Stimulated activated CD8-positive, alpha-beta memory T cell treated with anti-CD3 and anti-CD28 coated beads, Interleukin-12 subunit alpha, Interleukin-12 subunit beta, amount 100 ng/mL, for 1 hour (primary cell): Measurements from ENCODE around the gene FEM1A.
A peak's percentile ranks its signal among the peaks of the same experiment; 100 is the strongest.
"Not testable (repeated sequence)": the region's sequence is repeated elsewhere in the genome, so short reads cannot be mapped to it uniquely, and the experiment has no call there.

ENCODE experiments used
- DNase-seq: peaks from one replicate; pipeline ENCODE4 v3.0.0-alpha.2; 2020; ENCODE audit warnings: low read depth

FEM1A gene, protein sequence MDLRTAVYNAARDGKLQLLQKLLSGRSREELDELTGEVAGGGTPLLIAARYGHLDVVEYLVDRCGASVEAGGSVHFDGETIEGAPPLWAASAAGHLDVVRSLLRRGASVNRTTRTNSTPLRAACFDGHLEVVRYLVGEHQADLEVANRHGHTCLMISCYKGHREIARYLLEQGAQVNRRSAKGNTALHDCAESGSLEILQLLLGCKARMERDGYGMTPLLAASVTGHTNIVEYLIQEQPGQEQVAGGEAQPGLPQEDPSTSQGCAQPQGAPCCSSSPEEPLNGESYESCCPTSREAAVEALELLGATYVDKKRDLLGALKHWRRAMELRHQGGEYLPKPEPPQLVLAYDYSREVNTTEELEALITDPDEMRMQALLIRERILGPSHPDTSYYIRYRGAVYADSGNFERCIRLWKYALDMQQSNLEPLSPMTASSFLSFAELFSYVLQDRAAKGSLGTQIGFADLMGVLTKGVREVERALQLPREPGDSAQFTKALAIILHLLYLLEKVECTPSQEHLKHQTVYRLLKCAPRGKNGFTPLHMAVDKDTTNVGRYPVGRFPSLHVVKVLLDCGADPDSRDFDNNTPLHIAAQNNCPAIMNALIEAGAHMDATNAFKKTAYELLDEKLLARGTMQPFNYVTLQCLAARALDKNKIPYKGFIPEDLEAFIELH

DNA sequence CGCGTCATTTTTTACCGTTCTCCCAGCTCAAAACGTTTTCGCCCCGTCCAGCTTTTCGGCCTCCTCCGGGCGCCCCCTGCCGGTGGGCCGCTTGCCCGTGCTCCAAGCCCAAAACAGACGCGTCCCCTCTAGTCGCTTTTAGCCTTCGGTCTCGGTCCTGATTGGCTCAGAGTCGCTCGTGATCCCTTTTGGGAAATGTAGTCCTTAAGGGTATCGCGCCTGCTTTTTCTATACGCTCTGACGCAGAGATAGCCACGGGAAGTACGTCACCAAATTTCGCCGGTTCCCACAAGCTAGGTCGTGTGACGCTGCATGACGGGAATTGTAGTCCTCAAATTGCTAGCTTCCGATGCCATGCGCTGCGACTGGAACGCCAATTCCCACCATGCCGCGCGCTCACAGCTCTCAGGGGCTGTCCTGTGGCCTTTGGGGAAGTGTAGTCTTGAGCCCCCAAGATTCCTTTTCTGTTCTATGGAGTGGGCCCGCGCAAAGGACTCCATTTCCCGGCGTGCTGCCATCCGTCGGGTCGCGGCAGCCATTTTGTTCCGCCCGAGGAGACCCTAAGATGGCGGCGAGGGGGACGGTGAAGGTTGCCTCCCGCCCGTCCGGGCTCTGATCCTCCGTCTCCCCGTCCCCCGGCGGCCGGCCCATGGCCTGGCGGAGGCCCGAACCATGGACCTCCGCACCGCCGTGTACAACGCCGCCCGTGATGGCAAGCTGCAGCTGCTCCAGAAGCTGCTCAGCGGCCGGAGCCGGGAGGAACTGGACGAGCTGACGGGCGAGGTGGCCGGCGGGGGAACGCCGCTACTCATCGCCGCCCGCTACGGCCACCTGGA is at the start of gene FEM1A:
Gene FEM1A, plus strand, starts transcription at position 552 of the 836 bp plus-strand sequence. Its CDS starts 121 bp downstream, at position 673.
- peak; percentile 97 for DNase-seq

DNA sequence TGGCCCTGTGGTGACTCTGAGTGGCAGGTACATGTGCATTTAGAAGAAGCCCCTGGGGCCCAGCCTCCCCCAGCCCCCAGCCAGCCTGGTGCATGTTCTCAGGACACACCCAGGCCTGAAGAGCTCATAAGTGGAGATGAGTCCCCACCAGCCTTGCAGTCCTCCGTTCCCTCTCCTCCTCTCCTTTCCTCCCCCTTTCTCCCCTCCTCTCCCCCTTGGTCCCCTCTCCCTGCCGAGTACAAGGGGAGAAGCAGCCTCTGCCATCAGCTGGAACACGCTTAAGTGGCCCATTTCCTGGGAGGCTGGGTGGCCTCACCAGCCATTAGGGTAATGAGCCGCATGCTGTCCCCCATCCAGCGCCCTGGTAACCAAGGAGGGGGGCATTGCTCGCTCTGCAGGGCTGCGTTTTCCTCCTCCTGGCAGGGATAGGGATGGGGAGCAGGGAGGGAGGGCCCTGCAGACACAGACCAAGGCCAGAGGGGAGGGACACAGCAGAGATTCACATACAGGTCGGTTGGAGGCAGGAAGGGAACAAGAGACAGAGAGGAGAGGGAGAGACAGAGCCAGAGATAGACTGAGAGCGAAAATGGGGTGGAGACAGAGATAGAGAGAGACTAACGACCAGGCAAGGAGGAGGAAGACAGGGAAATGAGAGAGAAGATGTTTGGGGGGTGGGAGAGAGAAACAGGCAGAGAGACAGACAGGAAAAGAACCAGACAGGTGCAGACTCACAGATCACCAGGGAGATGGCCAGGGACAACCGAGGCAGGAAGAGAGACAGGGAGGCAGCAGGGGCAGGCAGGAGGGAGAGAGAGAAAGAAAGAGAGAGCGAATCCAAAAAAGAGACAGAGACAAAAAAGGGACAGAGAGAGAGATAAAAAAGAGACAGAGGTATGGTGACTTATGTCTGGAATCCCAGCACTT is 48.5 kb upstream of the FEM1A start:
- no peak for DNase-seq

GRCh38 chr19:4744451-4745174 is 46.9 kb upstream of the FEM1A start:
- DNase-seq: no peak

- DNase-seq: not testable (repeated sequence)
These were observed 46.4 kb upstream of the FEM1A start for GRCh38 chr19:4745175-4745574.

DNA sequence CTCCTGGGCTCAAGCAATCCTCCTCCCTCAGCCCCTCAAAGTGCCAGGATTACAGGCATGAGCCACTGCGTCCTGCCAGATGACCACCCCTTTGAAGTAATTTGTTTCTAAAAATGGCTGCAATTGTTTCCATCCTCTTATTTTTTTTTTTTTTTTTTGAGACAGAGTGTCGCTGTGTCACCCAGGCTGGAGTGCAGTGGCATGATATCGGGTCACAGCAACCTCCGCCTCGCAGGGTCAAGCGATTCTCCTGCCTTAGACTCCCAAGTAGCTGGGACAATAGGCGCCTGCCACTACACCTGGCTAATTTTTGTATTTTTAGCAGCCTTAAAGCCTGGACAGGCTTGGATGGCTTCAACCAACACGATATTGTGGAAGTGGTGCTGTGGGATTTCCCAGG is 45.5 kb upstream of the FEM1A start:
- DNase-seq: no peak

DNA sequence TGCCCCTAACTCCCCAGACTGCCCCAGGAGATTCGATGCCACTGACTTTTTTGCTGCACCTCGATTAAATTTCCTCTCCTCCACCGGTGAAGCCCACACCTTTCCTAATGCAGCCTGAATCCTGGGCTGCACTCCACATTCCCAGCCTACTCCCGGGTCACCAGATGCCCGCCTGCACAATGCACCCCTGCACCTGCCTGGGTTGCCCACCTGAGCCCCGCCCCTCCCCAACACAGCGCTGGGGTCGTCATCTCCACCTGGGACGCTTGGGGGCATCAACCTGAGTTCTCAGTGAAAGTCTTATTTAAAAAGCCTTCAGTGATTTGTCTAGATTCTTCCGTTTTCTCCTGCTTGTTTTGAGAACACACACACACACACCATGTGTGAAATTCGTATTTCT is 43.3 kb upstream of the FEM1A start:
- no peak for DNase-seq

GRCh38 chr19:4748589-4748988 is 42.9 kb upstream of the FEM1A start:
- no peak for DNase-seq

GRCh38 chr19:4749870-4750590 is 41.5 kb upstream of the FEM1A start:
- DNase-seq: no peak

- no peak for DNase-seq
These were observed 37.3 kb upstream of the FEM1A start for GRCh38 chr19:4754248-4754647.

- DNase-seq: no peak
These were observed 36.1 kb upstream of the FEM1A start for GRCh38 chr19:4755459-4755858.

DNA sequence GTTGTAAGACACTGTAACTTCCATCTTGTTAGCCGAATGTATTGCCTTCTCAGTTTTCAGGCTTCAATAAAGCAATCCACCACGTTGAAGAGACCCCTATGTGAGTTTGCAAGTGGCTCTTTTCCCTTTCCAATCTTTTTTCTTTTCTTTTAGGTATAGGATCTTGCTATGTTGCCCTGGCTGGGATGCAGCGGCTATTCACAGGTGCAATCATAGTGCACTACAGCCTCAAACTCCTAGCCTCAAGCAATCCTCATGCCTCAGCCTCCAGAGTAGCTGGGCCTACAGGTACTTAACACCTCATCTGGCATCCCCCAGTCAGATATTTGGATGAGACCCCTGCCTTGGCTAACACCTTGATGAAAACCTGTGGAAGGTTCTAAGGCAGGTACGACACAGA is 33.5 kb upstream of the FEM1A start:
- DNase-seq: no peak

GRCh38 chr19:4758659-4759058 is 32.9 kb upstream of the FEM1A start:
- DNase-seq: no peak

- DNase-seq: peak; percentile 29
These were observed 31.9 kb upstream of the FEM1A start for GRCh38 chr19:4759388-4760284.

DNA sequence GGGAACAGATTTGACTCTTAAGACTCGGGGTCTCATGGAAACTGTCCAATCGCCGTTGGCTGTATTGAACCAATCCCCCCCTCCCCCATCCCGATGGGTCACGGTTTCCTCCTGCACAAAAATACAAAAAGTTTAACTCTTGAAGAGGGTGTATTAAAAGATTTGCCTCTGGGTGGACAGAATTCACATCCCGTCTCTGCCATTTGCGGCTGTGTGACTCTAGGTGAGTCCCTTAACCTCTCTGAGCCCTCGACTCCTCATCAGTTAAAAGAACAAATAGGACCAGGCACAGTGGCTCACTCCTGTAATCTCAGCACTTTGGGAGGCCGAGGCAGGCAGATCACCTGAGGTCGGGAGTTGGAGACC is 31.3 kb upstream of the FEM1A start:
- no peak for DNase-seq

GRCh38 chr19:4763021-4763420 is 28.5 kb upstream of the FEM1A start:
- no peak for DNase-seq

GRCh38 chr19:4764393-4764660 is 27.2 kb upstream of the FEM1A start:
- DNase-seq: no peak

DNA sequence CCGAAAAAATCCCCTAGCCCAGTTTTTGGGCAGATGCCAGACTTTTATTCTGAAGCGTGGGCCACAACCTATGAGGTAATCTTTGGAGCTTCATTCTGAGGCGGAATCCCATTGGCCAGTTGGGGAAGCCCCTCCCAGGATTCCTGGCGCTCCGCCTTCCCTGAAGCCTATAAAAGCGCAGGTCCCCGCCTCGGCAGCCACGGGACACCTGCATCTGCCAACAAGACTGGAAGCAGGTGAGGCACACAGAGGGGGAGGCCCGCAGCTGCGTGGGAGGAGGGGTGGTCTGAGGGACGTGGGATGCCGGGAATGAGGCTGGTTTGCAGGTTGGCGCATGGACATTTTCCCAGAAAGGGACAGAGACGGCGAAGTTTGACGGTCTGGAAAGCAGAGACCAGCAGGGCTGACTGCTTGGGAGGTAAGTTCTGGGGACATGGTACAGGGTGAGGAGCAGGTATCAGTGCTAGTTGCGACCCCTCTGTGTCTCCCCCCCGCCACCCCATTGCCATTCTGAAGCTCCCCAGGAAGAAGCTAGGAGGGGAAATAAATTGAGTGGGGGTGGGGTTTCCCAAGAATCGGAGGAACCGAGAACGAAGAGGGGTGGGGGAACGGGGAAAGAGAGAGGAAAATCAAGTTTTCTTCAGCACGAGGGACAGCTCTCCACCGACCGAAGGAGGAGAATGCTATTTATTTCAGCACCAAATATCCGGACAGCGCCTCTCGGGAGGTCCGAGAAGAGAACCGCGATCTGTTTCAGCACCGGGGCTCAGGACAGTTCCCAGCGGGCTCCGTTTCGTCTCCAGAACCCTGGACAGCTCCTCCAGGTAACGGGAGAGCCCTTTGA is 22.4 kb upstream of the FEM1A start:
- DNase-seq: peak; percentile 57

DNA sequence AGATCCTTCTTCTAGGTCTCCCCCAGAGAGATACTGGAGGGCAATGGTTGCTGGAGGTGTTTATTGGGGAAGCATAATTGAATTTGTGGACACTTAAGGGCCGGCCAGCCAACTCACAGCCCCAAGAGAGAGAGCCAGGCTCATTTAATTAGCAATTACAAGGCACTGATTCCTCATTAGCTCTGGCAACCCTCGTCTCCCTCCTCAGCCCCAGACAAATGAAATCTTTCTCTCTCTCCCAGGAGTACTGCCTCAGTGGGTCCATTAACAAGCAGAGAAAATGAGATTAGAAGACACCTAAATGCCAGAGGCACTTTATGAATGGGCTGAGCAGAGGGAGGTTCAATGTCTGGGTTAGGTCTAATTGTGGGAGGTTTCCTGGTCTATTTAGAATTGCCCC is 19.0 kb upstream of the FEM1A start:
- no peak for DNase-seq
